Measurements from ENCODE around the gene B3GAT1. TPM values are rescaled to one million over a fixed set of nuclear protein-coding genes. Genes with fewer than 3 reads are reported as not detected.

The B3GAT1 gene
- polyA plus RNA-seq, 4 donors: 1.3 to 4.4 (median 3.1) TPM

GRCh38 chr11:134413043-134413825 lies 1.2 kb upstream of the B3GAT1 start:
- no peak for DNase-seq (ENCODE audit: low read depth in 4 of 4, low spot score in 3 of 4)

- no peak for DNase-seq (ENCODE audit: low read depth in 4 of 4, low spot score in 3 of 4)
Measured at GRCh38 chr11:134410766-134411165, 1.3 kb downstream of the B3GAT1 start.

- no peak for DNase-seq (ENCODE audit: low read depth in 4 of 4, low spot score in 3 of 4)
Measured at GRCh38 chr11:134409552-134410429, 2.3 kb downstream of the B3GAT1 start.

- no peak for DNase-seq (ENCODE audit: low read depth in 4 of 4, low spot score in 3 of 4)
Measured at GRCh38 chr11:134407923-134408322, 4.1 kb downstream of the B3GAT1 start.

GRCh38 chr11:134407321-134407828 lies 4.7 kb downstream of the B3GAT1 start:
- DNase-seq (ENCODE audit: low read depth in 4 of 4, low spot score in 3 of 4): no peak

GRCh38 chr11:134406264-134407185 lies 5.5 kb downstream of the B3GAT1 start:
- no peak for DNase-seq (ENCODE audit: low read depth in 4 of 4, low spot score in 3 of 4)

GRCh38 chr11:134405841-134406240 lies 6.2 kb downstream of the B3GAT1 start:
- no peak for DNase-seq (ENCODE audit: low read depth in 4 of 4, low spot score in 3 of 4)

- DNase-seq (ENCODE audit: low read depth in 4 of 4, low spot score in 3 of 4): no peak
Measured at GRCh38 chr11:134405436-134405835, 6.6 kb downstream of the B3GAT1 start.

GRCh38 chr11:134404575-134405341 lies 7.3 kb downstream of the B3GAT1 start:
- DNase-seq (ENCODE audit: low read depth in 4 of 4, low spot score in 3 of 4): no peak

GRCh38 chr11:134402910-134403309 lies 9.1 kb downstream of the B3GAT1 start:
- DNase-seq (ENCODE audit: low read depth in 4 of 4, low spot score in 3 of 4): no peak

- DNase-seq (ENCODE audit: low read depth in 4 of 4, low spot score in 3 of 4): no peak
Measured at GRCh38 chr11:134401825-134402809, 9.9 kb downstream of the B3GAT1 start.

GRCh38 chr11:134399996-134400395 lies 12.0 kb downstream of the B3GAT1 start:
- no peak for DNase-seq (ENCODE audit: low read depth in 4 of 4, low spot score in 3 of 4)

- DNase-seq (ENCODE audit: low read depth in 4 of 4, low spot score in 3 of 4): no peak
Measured at GRCh38 chr11:134399293-134399654, 12.8 kb downstream of the B3GAT1 start.

- DNase-seq (ENCODE audit: low read depth in 4 of 4, low spot score in 3 of 4): no peak
Measured at GRCh38 chr11:134398644-134399292, 13.3 kb downstream of the B3GAT1 start.

- no peak for DNase-seq (ENCODE audit: low read depth in 4 of 4, low spot score in 3 of 4)
Measured at GRCh38 chr11:134398079-134398444, 14.0 kb downstream of the B3GAT1 start.

- DNase-seq (ENCODE audit: low read depth in 4 of 4, low spot score in 3 of 4): no peak
Measured at GRCh38 chr11:134397304-134398078, 14.6 kb downstream of the B3GAT1 start.

GRCh38 chr11:134395002-134395401 lies 17.0 kb downstream of the B3GAT1 start:
- DNase-seq (ENCODE audit: low read depth in 4 of 4, low spot score in 3 of 4): no peak
